ENCODE data around the gene SNTA1. TPM values are rescaled to one million over a fixed set of nuclear protein-coding genes. Genes with fewer than 3 reads are reported as not detected.
A peak's percentile ranks its signal among the peaks of the same experiment; 100 is the strongest.

The SNTA1 gene
- polyA plus RNA-seq, 3 donors, result 0.56 to 0.93 (median 0.63) TPM

DNA sequence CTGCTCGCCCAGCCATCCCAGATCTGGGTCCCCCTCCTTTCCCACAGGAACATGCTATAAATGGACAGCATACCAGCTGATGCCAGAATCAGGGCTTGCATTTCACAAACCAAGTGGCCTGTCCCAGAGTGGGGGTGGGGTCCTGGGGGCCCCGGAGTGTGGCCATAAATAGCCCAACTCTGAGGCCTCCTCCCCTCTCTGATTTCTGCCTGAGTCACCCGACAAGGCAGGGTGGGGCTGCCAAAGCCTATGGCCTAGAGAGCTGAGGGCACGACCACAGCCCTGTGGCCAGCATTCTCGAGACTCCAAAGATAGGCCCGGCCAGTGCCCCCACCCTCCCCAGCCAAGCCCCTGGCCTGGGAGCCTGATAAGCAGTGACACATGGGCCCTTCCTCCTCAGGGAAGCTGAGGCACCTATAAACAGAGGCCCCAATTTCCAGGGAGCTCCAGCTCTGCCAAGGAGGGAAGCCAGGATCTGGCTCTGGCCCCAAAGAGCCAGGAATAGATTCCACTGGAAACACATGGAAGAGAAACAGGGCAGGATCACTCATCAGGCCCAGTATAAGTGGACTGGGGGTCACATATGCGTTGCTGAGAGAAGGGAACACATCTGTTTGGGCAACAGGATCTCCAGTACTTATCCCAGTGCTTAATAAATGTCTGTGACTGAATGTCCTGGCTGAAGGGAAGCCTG, 20.3 kb downstream of the SNTA1 start:
- WGBS (ENCODE audit: insufficient coverage), result 84% methylated on average over 5 of the region's 7 CpGs
- no peaks in the 10 kb centered on the region for H3K36me3 ChIP-seq (replicated peaks in 1 of 2; ENCODE audit: control insufficient read depth in 1 of 2, insufficient read depth in 2 of 2, low read length in 2 of 2)
- no peak overlapping the region for H3K9ac ChIP-seq (ENCODE audit: insufficient read depth, low read length, poor library complexity, severe bottlenecking)
- Mint-ChIP-seq H3K27me3 (ENCODE audit: low read depth in 3 of 3) (peaks cover 1 to 2% (median 1%) of the 10 kb centered on the region in 3 donors), H3K36me3 (no peaks in the 10 kb centered on the region), H3K27ac (peak overlapping the region in 1 of 7 donors; percentile 19), H3K4me1 (no peaks in the 10 kb centered on the region), H3K9me3 (no peaks in the 10 kb centered on the region), H3K4me3 (no peak overlapping the region)
- H3K27me3 ChIP-seq (ENCODE audit: control insufficient read depth in 2 of 2, insufficient read depth in 2 of 2, low read length in 2 of 2), result no peaks in the 10 kb centered on the region
- no peak overlapping the region for H3K4me2 ChIP-seq (replicated peaks; ENCODE audit: extremely low read depth, low read length, poor library complexity, severe bottlenecking)
- H3K4me3 ChIP-seq (replicated peaks in 1 of 3; ENCODE audit: low read depth in 2 of 3, low read length in 3 of 3), result no peak overlapping the region
- H3K9me3 ChIP-seq (replicated peaks in 1 of 2; ENCODE audit: control insufficient read depth in 1 of 2, insufficient read depth in 1 of 2, low read length in 2 of 2), result no peaks in the 10 kb centered on the region
- TF ChIP-seq, protein P1, sequence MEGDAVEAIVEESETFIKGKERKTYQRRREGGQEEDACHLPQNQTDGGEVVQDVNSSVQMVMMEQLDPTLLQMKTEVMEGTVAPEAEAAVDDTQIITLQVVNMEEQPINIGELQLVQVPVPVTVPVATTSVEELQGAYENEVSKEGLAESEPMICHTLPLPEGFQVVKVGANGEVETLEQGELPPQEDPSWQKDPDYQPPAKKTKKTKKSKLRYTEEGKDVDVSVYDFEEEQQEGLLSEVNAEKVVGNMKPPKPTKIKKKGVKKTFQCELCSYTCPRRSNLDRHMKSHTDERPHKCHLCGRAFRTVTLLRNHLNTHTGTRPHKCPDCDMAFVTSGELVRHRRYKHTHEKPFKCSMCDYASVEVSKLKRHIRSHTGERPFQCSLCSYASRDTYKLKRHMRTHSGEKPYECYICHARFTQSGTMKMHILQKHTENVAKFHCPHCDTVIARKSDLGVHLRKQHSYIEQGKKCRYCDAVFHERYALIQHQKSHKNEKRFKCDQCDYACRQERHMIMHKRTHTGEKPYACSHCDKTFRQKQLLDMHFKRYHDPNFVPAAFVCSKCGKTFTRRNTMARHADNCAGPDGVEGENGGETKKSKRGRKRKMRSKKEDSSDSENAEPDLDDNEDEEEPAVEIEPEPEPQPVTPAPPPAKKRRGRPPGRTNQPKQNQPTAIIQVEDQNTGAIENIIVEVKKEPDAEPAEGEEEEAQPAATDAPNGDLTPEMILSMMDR (IDR thresholded peaks at IDR 0.05), result no peak
- H3K79me2 ChIP-seq (ENCODE audit: insufficient read depth, low read length), result no peaks in the 10 kb centered on the region
- H3K27ac ChIP-seq (ENCODE audit: low read depth in 1 of 2, low read length in 2 of 2), result no peak overlapping the region
- intact Hi-C loops (cut with micrococcal nuclease), result no loop called here
- H4K20me1 ChIP-seq (ENCODE audit: insufficient read depth, low read length), result no peaks in the 10 kb centered on the region
- no peak overlapping the region for H2AFZ ChIP-seq (ENCODE audit: insufficient read depth, low read depth, low read length, poor library complexity, severe bottlenecking)
- H3K4me1 ChIP-seq (ENCODE audit: control insufficient read depth in 1 of 2, insufficient read depth in 2 of 2, low read length in 2 of 2), result no peaks in the 10 kb centered on the region
- no peak for DNase-seq

DNA sequence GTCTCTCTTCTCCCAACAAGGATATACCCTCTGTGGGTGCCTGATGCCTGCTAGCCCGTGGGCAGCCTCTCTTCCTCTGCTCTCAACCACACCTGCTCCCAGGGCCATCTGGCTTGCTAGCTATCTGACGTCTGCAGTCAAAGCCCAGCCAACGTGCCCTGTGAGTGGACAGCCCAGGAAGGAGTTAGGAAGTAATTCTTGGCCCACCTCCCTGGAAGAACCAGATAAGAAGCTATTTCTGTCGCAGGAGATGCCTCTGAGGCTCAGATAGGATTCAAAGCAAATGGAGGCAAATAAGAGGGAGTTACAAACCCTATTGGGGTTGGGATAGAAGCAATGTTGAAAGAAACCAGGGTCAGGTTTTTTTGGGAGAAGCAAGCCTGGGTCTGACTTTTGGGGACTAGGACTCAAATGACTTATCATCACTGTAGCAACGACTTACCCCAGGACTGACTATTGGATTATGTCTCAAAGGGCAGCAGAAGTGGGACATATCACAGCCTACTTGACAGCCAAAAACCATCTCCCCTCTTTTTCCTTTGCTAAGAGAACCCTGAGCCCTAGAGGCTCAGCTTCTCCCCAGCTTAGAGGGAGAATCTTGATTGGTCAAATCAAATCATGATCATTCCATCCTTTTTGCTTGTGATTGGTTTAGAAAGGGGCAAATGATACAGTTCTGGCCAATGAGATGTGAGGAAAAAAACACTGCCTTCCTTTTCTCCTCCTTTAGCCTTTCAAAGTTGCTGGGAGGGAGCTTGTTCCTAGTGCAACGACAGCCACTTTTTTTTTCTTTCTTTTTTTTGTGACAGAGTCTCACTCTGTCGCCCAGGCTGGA, 24.2 kb downstream of the SNTA1 start:
- 40% methylated on average over 5 of the region's 7 CpGs for WGBS (ENCODE audit: insufficient coverage)
- Histone ChIP-seq H3K4me2 (replicated peaks; ENCODE audit: extremely low read depth, low read length, poor library complexity, severe bottlenecking) (no peak overlapping the region), H4K20me1 (ENCODE audit: insufficient read depth, low read length) (no peaks in the 10 kb centered on the region), H2AFZ (ENCODE audit: insufficient read depth, low read depth, low read length, poor library complexity, severe bottlenecking) (no peak overlapping the region), H3K9ac (ENCODE audit: insufficient read depth, low read length, poor library complexity, severe bottlenecking) (no peak overlapping the region), H3K27ac (ENCODE audit: low read depth in 1 of 2, low read length in 2 of 2) (no peak overlapping the region), H3K27me3 (ENCODE audit: control insufficient read depth in 2 of 2, insufficient read depth in 2 of 2, low read length in 2 of 2) (no peaks in the 10 kb centered on the region), H3K79me2 (ENCODE audit: insufficient read depth, low read length) (no peaks in the 10 kb centered on the region), H3K36me3 (replicated peaks in 1 of 2; ENCODE audit: control insufficient read depth in 1 of 2, insufficient read depth in 2 of 2, low read length in 2 of 2) (no peaks in the 10 kb centered on the region), H3K9me3 (replicated peaks in 1 of 2; ENCODE audit: control insufficient read depth in 1 of 2, insufficient read depth in 1 of 2, low read length in 2 of 2) (no peaks in the 10 kb centered on the region), H3K4me1 (ENCODE audit: control insufficient read depth in 1 of 2, insufficient read depth in 2 of 2, low read length in 2 of 2) (no peaks in the 10 kb centered on the region), H3K4me3 (replicated peaks in 1 of 3; ENCODE audit: low read depth in 2 of 3, low read length in 3 of 3) (no peak overlapping the region)
- intact Hi-C loops (cut with micrococcal nuclease), result no loop called here
- TF ChIP-seq, protein P1 (IDR thresholded peaks at IDR 0.05), result no peak
- H3K27ac Mint-ChIP-seq, result no peak overlapping the region
- no peaks in the 10 kb centered on the region for H3K4me1 Mint-ChIP-seq
- no peaks in the 10 kb centered on the region for H3K36me3 Mint-ChIP-seq
- DNase-seq, result no peak
- H3K27me3 Mint-ChIP-seq (ENCODE audit: low read depth in 3 of 3), result peaks cover 1 to 2% (median 1%) of the 10 kb centered on the region in 3 donors
- no peak overlapping the region for H3K4me3 Mint-ChIP-seq
- no peaks in the 10 kb centered on the region for H3K9me3 Mint-ChIP-seq

Measured in CD14-positive monocyte (primary cell).